ENCODE measurements around the gene RBSN. TPM values are rescaled to one million over a fixed set of nuclear protein-coding genes. Genes with fewer than 3 reads are reported as not detected.

Gene RBSN
- total RNA-seq, 1 experiment from 2014 or later: 18.4 TPM

GRCh38 chr3:15107075-15107947 is 8.4 kb upstream of the RBSN start:
- H3K27me3 ChIP-seq (ENCODE audit: insufficient read depth, low read length): no peaks in the 10 kb centered on the region
- no peaks in the 10 kb centered on the region for H3K9me3 ChIP-seq (ENCODE audit: control insufficient read depth in 1 of 2, insufficient read depth in 1 of 2, low read depth in 1 of 2, low read length in 2 of 2)
- TF ChIP-seq YY1 (IDR thresholded peaks at IDR 0.05; ENCODE audit: extremely low read depth, insufficient replicate concordance, low read depth, low read length): no peak
- TF ChIP-seq POLR2A (IDR thresholded peaks at IDR 0.05; ENCODE audit: borderline replicate concordance, extremely low read depth, insufficient read depth, insufficient read length): no peak
- TF ChIP-seq SIN3A (IDR thresholded peaks at IDR 0.05; ENCODE audit: low read depth): no peak
- no peak for TF ChIP-seq ATF3 (IDR thresholded peaks at IDR 0.05)
- no peak for TF ChIP-seq MAX (IDR thresholded peaks at IDR 0.05)
- H3K9ac ChIP-seq (ENCODE audit: low read length): no peak overlapping the region
- ATAC-seq (peak; percentile 34; the same call in 1 of the 2 replicates), DNase-seq (ENCODE audit: low read depth, low spot score) (no peak)
- no TSS peak for BruUV-seq (replicated peaks)
- ChIA-PET RAD21 (ENCODE audit: low non-redundant PET in 1 of 2, low total read pairs in 2 of 2, uncharacterized antibody in 2 of 2, unreplicated experiment in 2 of 2) (interaction anchor here in 1 of 2 experiments (0.8 to 0.9 kb wide), 2 partner anchors 99 to 298 kb away, joined by 3 read pairs; partner anchors contain the start of gene CAPN7), POLR2A (no interaction called here), CTCF (interaction anchor here (0.6 to 2.8 kb wide), 10 partner anchors 8 to 300 kb away, joined by 3 to 18 read pairs (median 4); partner anchors contain the start of genes CAPN7 and RBSN)
- H3K79me2 ChIP-seq (ENCODE audit: insufficient read depth, low read length): no peaks in the 10 kb centered on the region
- H3K4me1 ChIP-seq (ENCODE audit: control insufficient read depth in 1 of 2, insufficient read depth in 2 of 2, low read length in 2 of 2): peaks cover 0 to 5% of the 10 kb centered on the region in 2 experiments; a peak in 1 of 4 replicates
- no peaks in the 10 kb centered on the region for H3K9me2 ChIP-seq (ENCODE audit: insufficient read depth)
- intact Hi-C loops (cut with micrococcal nuclease): loop anchor here (5.0 kb wide), 5 partner anchors 95 to 705 kb away; no protein-coding TSS in a partner anchor
- no peaks in the 10 kb centered on the region for H3K36me3 ChIP-seq (ENCODE audit: control insufficient read depth in 1 of 2, insufficient read depth in 2 of 2, low read length in 2 of 2)
- H4K20me1 ChIP-seq (ENCODE audit: insufficient read depth): no peaks in the 10 kb centered on the region
- no peak overlapping the region for H3K27ac ChIP-seq (ENCODE audit: low read depth, low read length)
- no peak overlapping the region for H2AFZ ChIP-seq (ENCODE audit: low read depth, low read length, poor library complexity, severe bottlenecking)
- no peak overlapping the region for H3K4me3 ChIP-seq (replicated peaks in 1 of 2; ENCODE audit: low read depth in 1 of 2, low read length in 2 of 2)
- no peak overlapping the region for H3K4me2 ChIP-seq (ENCODE audit: low read length)

- no peak overlapping the region for H3K9ac ChIP-seq (ENCODE audit: low read length)
- no peak overlapping the region for H3K4me2 ChIP-seq (ENCODE audit: low read length)
- H3K36me3 ChIP-seq (ENCODE audit: control insufficient read depth in 1 of 2, insufficient read depth in 2 of 2, low read length in 2 of 2): no peaks in the 10 kb centered on the region
- BruUV-seq (replicated peaks): no TSS peak
- ATAC-seq: no peak
- TF ChIP-seq SRF (IDR thresholded peaks at IDR 0.05; ENCODE audit: low read depth): no peak
- TF ChIP-seq CBX3 (IDR thresholded peaks at IDR 0.05; ENCODE audit: low read depth): no peak
- TF ChIP-seq EGR1 (IDR thresholded peaks at IDR 0.05; ENCODE audit: low read depth): no peak
- TF ChIP-seq ZNF274 (IDR thresholded peaks at IDR 0.05; ENCODE audit: low read depth, low read length): no peak
- TF ChIP-seq EZH2 (IDR thresholded peaks at IDR 0.05): no peak
- no peak for TF ChIP-seq EZH2phosphoT487 (IDR thresholded peaks at IDR 0.05; ENCODE audit: borderline replicate concordance)
- no peak for TF ChIP-seq RAD21 (IDR thresholded peaks at IDR 0.05; ENCODE audit: low read depth)
- no peak for TF ChIP-seq JUND (IDR thresholded peaks at IDR 0.05)
- TF ChIP-seq POLR2AphosphoS5 (IDR thresholded peaks at IDR 0.05; ENCODE audit: low read depth, low read length): no peak
- no peak for TF ChIP-seq POLR2A (IDR thresholded peaks at IDR 0.05; ENCODE audit: borderline replicate concordance, extremely low read depth, insufficient read depth, insufficient read length)
- TF ChIP-seq CTCF (IDR thresholded peaks at IDR 0.05 in 2 of 3, conservative IDR thresholded peaks at IDR 0.05 in 1 of 3; ENCODE audit: borderline replicate concordance in 1 of 3, insufficient read depth in 1 of 3, low read depth in 2 of 3, low read length in 2 of 3): no peak
- TF ChIP-seq ZFX (IDR thresholded peaks at IDR 0.05): no peak
- no peak for TF ChIP-seq CEBPB (IDR thresholded peaks at IDR 0.05; ENCODE audit: low read depth)
- TF ChIP-seq YY1 (IDR thresholded peaks at IDR 0.05; ENCODE audit: extremely low read depth, insufficient replicate concordance, low read depth, low read length): no peak
- H3K4me3 ChIP-seq (replicated peaks in 1 of 2; ENCODE audit: low read depth in 1 of 2, low read length in 2 of 2): no peak overlapping the region
- H3K79me2 ChIP-seq (ENCODE audit: insufficient read depth, low read length): peaks cover 10% of the 10 kb centered on the region
- no peak for DNase-seq (ENCODE audit: low read depth, low spot score)
- H3K27me3 ChIP-seq (ENCODE audit: insufficient read depth, low read length): no peaks in the 10 kb centered on the region
- intact Hi-C loops (cut with micrococcal nuclease): no loop called here
- no peaks in the 10 kb centered on the region for H3K9me2 ChIP-seq (ENCODE audit: insufficient read depth)
- H3K4me1 ChIP-seq (ENCODE audit: control insufficient read depth in 1 of 2, insufficient read depth in 2 of 2, low read length in 2 of 2): peaks cover 1 to 12% of the 10 kb centered on the region in 2 experiments; a peak in 3 of 4 replicates
- no peak overlapping the region for H2AFZ ChIP-seq (ENCODE audit: low read depth, low read length, poor library complexity, severe bottlenecking)
- POLR2A ChIA-PET: no interaction called here
- no peak overlapping the region for H3K27ac ChIP-seq (ENCODE audit: low read depth, low read length)
- H3K9me3 ChIP-seq (ENCODE audit: control insufficient read depth in 1 of 2, insufficient read depth in 1 of 2, low read depth in 1 of 2, low read length in 2 of 2): no peaks in the 10 kb centered on the region
- RAD21 ChIA-PET (ENCODE audit: low non-redundant PET in 1 of 2, low total read pairs in 2 of 2, uncharacterized antibody in 2 of 2, unreplicated experiment in 2 of 2): no interaction called here
- H4K20me1 ChIP-seq (ENCODE audit: insufficient read depth): no peaks in the 10 kb centered on the region
- CTCF ChIA-PET: no interaction called here
Observed at GRCh38 chr3:15102836-15103235, 3.9 kb upstream of the RBSN start.

Data from HCT116 (cell line).